Femur (tissue), 1 donor: Measurements from ENCODE around the gene DCTN5.
"Not testable (repeated sequence)": the region's sequence is repeated elsewhere in the genome, so short reads cannot be mapped to it uniquely, and the experiment has no call there.

Experiments
- DNase-seq: peaks from one replicate; pipeline ENCODE4 v3.0.0-alpha.2; 2017

The DCTN5 gene

DNA sequence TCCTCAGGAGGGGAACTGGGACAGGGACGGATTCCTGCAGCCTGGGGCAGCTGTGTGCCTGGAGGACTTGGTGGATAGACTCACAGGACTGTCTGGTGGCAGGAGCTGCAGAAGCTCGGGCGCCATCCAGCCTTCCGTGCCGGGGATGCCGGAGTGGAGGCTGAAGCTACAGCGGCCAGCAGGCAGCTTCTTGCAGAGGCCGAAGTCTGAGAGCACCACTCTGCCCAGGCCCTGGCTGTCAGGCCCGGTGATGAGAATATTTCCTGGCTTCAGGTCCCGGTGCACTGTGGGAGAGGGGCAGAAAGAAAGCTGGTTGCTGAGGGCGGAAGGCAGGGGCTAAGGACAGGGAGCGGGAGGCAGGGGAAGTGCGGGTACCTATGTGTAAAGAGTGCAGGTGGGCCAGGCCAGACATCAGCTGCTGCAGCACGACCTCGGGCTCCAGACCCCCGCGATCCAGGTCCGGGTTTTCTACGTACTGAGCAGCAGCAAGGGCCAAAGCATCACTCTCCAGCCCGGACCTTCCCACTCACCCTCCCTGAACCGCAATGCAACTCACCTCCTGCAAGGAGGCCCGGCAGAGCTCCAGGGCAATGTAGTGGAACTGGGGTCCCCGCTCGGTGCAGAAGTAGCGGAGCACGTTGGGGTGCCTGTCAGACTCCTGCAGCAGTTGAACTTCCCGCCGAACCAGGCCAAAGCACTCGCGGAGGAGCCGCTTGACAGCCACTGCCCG lies 53.5 kb downstream of the DCTN5 start:
- peak; percentile 44 for DNase-seq

DNA sequence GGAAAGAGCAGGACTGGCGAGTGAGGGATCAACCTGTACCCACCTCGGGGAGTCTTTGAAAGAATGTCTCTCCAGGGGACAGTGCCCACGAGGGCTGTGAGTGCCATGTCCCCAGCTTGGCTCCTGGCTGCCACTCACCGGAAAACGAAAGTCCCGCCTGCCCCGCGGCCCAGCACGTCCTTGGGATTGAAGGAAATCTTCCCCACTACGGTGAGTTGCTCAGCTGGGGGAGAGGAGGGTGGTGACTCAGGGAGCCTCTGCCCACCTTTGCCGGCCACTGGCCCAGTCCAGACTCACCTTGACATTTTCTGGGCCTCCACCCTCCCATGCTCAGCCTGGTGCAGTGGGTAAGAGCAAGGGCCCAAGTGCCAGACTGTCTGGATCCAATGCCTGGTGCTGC lies 54.5 kb downstream of the DCTN5 start:
- no peak for DNase-seq

DNA sequence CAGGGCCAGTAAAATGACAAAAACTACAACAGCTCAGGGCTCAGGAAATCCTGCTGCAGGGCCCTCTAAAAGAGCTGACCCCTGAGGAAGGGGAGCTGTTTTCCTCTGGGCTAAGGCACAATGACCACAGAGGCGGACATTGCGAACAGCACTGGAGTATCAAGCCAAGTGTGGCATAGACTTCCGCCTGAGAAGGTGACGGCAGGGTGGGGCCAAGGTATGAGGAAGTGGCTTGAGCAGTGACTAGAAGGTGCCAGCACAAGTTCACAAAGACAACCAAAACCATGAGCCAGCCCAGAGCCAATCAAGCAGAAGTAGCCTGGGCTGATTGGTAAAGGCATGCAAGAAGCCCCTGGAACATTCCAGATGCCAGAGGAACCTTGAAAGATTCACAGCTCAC lies 57.8 kb downstream of the DCTN5 start:
- DNase-seq, result no peak

DNA sequence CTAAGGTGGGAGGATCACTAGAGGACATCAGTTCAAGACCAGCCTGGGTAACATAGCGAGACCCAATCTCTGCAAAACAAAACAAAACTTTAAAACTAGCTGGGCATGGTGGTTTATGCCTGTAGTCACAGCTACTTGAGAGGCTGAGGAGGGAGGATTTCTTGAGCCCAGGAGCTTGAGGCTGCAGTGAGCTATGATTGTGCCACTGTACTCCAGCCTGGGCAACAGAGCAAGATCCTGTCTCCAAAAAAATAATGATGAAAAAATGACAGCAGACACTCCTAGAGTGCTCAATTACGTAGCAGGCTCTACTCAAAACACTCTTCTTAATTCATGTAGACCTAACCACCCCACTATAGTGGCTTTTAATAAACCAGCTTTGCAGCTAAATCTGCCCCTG lies 58.8 kb downstream of the DCTN5 start:
- DNase-seq, result no peak

DNA sequence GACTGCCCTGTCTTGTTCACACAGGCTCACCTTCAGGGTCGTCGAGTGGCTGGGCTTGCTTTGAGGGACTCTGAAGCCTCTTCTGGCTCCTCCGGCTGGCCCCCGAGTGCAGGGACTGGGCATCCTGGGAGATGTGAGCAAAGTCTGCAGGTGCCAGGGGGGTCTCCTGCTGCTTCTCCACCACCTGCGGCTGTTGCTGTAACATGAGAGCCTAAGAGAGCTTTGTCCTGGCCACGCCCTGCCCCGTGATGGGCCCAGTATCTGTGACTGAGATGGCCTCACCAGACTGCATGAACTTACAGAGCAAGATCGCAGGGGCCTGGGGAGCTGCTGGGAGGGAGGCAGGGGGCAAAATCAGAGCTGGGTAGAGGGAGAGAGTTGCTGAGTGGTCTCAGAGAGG lies 59.2 kb downstream of the DCTN5 start:
- no peak for DNase-seq

DNA sequence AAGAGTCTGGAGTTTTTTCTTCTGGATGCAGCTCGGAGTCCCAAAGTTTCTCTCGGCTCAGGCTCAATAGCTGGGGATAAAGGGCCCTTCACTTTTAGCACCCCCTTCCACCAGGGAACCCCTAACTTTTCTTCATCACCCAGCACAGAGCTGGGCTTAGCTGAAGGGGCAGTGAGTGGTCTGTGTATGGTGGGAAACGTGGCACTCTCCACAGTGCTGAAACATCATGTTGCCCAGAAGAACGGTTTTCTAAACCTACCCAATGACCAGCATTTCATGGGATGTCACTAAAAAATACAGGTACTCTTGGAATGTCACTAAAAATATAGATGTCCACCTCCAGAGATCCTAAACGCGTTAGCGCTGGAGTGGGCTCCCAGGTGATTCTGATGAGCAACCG lies 59.8 kb downstream of the DCTN5 start:
- no peak for DNase-seq

DNA sequence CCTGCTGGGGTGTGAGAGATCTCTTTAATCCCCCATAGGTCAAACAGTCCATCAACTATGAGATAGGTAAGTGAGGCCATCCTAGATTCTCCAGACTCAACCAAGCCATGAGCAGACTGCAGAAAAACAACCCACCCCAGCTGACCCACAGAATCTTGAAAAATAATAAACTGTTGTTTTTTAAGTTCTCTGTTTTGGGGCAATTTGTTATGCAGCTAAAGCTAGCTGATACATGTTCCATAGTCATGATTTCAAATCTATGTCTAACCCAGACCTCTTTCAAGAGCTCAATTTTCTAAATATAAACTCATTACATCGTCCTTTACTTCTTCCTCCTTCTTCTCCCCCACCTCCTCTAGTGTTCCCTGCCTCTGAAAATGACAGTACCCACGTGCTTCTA lies 61.7 kb downstream of the DCTN5 start:
- DNase-seq, result no peak

DNA sequence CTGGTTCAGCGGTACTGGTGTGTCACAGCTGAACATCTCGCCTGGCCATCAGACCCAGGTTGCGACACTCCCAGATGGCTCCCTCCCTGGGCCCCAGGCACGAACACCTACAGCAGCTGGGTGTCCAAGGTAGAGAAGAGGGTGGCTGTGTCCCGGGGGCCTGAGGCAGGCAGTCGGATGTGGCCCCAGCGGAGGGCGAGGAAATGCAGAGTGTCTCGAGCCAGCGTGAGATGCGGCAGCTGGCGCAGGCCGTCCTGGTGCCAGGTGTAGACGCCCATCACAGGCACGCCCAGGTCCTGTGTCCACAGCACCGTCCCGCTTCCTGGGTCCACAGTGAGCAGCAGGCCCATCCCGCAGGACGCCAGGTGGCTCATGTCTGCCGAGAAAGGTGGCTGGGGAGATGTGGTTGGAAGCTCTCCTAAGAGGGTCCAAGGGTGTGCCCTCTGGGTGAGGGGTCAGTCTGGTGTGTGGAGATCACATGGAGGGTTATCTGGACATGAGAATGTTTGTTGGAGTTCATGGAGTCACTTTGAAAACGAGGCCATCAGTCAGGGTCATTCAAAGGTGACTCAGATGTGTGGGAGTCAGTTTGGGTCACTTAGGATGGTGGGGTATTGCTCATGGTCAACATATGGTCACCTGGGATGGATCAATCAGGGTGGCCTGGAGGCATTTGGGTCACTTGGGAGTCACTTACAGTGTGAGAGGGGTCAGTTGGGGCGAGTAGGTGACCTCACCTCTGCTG lies 63.7 kb downstream of the DCTN5 start:
- no peak for DNase-seq

DNA sequence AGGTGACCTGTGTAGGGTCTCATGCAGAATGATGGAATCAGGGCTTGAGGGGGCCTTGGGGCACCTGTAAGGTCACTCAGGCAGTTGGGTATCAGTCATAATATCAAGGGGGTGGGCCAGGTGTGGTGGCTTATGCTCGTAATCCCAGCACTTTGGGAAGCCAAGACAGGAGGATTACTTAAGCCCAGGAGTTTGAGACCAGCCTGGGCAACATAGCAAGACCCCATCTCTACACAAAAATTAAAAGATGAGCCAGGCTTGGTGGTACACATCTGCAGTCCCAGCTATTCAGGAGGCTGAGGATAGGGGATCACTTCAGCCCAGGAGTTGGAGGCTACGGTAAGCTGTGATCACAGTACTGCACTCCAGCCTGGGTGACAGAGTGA lies 64.2 kb downstream of the DCTN5 start:
- no peak for DNase-seq

DNA sequence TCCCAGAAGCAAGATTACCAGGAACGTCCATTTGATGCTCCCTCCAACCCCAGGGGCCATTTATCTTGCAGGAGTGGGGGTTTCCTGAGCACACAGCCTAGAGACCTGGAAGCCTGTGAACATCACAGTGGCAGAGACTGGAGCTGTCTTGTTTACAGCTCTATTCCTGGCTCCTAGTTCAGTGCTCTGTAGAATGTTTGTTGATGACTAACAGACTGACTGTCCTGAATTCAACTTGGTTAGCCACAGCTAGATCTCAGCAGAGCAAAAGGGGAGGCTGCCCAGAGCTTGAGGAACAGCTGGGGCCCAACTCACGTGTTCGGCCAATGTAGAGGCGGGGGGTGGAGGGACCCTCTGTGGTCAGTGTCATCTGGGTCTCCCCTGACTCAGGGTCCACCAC lies 65.2 kb downstream of the DCTN5 start:
- no peak for DNase-seq

DNA sequence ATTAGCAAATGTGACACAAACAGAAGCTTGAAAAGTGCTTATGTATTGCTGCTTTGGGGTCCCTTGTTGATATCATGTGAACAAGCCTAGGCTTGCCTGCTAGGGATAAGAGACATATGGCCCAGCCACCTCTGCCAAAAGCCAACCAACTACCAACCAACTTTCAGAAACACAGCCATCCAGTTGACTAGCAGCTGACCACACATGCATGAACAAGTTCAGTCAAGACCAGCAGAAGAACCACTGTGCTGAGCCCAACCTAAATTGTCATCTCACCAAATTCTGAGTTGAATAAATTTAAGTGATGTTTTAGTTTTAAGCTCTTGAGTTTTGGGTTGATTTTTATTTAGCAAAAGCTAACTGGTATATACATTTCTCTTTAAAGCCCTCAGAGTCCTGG lies 68.3 kb downstream of the DCTN5 start:
- DNase-seq, result no peak

DNA sequence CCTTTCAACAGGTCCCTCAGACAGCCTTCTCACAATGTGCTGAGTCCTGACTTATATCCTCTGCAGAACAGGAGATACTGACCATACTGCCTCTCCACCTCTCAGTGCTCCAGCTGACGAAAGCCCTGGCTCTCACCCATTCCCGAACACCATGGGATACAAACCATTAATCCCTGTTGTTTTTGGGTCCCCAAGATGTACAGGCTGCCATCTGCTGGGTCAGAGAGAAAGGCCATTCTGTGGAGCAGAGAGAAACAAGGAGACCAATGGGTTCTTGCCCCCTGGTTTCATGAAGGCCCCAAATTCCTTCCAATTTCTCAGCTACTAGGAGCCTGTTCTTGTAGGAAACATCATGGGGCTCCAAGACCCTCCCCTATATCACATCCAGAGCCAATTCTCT lies 68.7 kb downstream of the DCTN5 start:
- DNase-seq, result no peak

DNA sequence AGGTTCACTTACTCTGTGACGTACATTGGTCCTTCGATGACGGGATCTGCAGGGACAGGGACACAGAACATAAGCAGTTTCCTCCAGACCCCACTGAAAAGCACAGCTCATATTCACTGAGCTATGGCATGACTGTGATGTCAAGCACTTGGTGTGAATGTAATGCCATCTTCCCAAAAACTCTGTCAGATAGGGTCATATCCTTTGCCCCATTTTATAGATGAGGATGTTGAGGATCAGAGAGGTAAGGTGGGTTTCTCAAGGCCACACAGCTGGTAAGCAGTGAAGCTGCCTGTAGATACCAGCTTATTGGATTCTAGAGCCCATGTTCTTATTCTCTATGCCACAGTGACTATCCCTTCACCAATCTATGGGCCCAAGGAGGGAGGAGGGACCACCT lies 69.2 kb downstream of the DCTN5 start:
- DNase-seq, result no peak

DNA sequence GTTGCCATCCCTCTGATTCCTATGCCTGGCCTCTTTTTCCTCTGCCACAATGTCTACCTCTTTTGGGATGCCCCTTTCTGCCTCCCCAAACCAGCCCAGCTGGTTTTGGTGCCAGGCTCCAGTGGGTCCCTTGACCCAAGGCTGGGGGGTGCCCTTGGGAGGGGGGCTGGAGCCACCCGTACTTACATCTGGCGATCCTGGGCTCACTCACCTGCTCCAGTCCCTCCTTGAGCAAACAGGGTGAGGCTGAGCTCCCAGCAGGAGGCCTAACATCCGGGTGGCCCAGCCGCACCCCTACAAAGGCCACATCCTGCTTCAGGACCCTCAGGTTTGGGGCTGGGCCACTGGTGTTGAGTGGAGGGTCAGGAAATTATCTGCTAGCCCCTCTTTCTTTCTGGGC lies 70.5 kb downstream of the DCTN5 start:
- no peak for DNase-seq

DNA sequence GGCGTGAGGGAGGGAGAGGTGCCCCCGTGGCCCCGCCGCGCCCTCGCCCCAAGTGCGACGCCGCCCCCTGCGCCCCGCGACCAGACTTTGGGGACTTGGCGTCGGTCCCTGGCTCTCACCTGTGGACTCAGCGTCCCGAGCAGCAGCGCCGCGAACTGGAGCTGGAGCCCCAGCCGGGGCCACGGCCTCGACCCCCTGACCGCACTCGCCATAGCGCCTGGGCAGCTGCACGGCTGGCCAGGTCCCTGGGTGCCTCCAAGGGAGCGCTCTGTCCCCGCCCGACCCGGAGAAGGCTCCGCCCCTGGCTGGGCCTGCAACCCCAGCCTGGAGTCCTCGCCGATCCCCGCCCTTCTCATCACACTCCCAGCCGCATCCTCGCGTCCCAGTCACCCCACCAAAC lies 71.7 kb downstream of the DCTN5 start, which contains the start of gene ERN2:
TSS of gene ERN2 (minus strand) at position 247 of the 400 bp plus-strand sequence. CDS start at position 212, 35 bp downstream.
- no peak for DNase-seq

DNA sequence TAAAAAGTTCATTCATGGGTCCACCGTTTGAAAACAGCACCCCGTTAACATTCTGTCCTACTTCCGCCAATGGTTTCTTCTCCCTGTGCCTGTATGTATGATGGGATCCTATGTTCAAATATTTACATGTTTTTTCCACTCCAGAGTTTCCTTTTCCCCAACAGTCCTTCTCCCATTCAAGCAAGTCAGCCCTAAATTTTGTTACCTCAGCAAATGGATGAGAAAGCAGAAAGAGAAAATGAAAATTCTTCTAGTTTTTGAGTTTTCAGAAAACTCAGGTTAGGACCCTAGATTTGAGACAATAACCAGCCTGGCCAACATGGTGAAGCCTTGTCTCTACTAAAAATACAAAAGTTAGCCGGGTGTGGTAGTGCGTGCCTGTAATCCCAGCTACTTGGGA lies 75.2 kb downstream of the DCTN5 start:
- DNase-seq, result no peak

DNA sequence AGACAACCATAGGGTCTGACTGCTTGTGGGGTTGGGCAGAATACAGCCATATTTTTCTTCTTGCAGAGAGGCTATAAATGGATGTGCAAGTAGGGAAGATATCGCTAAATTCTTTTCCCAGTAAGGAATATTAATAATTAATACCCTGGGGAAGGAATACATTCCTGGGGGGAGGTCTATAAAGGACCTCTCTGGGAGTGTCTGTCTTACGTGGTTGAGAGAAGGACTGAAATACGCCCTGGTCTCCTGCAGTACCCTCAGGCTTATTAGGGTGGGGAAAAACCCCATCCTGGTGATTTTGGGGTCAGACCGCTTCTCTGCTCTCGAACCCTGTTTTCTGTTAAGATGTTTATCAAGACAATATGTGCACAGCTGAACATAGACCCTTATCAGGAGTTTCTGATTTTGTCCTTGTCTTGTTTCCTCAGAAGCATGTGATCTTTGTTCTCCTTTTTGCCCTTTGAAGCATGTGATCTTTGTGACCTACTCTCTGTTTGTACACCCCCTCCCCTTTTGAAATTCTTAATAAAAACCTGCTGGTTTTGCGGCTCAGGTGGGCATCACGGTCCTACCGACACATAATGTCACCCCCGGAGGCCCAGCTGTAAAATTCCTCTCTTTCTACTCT lies 81.5 kb downstream of the DCTN5 start:
- DNase-seq, result not testable (repeated sequence)

DNA sequence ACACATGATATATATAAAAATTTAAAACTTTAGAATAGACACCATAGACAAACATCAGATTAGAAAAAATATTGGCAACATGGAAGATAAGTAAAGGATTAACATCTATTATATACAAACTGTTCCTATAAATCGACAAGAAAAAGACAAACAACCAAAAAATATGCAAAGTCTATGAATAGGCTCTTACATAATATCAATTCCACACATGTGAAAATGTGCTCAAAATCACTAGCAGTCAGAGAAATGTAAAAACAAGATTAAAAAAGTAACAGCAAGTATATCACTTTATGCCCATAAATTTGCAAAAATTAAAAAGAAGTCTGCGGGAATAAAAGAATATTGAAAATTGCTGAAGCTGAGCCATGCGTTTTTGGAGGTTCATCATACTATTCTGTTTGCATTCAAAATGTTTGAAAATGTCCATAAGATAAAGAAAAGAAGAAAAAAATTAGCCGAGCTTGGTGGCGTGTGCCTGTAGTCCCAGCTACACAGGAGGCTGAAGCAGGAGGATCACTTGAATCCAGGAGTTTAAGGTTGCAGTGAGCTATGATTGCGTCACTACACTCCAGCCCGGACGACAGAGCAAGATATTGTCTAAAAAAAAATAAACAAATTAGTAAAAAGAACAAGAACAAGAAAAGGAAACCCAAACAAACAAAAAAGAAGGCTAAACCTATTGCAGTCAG lies 83.0 kb downstream of the DCTN5 start:
- no peak for DNase-seq

DNA sequence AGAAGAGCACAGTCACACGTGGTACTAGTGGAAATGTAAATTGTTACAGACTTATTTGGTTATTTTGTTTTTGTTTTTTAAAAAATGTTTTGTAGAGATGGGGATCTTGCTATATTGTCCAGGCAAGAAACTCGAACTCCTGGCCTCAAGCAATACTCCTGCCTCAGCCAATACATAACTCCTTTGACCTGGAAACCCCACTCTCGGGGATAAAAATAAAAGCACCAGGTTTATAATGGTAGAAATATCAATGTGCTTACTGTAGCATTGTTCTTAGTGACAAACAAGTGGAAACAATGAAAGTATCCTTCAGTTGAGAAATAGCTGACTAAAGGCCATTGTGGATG lies 83.5 kb downstream of the DCTN5 start:
- DNase-seq, result no peak

DNA sequence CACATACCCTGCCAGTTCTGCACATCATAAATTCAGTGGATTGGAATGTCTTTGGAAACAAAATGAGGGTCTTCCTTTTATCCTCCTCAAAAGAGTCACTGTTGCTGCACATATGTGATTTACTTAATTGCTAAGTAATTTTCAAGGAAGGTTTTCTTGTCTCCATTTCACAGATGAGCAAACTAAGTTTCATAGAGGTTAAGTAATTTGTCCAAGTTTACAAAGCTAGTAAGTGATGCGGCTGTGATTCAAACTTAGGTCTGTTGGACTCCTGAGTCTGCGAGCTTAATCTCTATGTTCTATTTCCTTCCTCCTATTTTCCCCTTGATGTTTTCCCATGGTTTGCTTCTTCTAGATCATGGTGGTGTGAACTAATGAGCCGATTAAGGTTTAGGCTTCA lies 85.4 kb downstream of the DCTN5 start:
- DNase-seq, result no peak
